ENCODE results near the gene ZNF14. TPM values are rescaled to one million over a fixed set of nuclear protein-coding genes. Genes with fewer than 3 reads are reported as not detected.

ZNF14 gene
- total and polyA plus RNA-seq, 2 of the 13 experiments (the other 11 are each of a cell fraction or from before 2014, with no cell fraction given): 1.9 to 6.2 TPM

DNA sequence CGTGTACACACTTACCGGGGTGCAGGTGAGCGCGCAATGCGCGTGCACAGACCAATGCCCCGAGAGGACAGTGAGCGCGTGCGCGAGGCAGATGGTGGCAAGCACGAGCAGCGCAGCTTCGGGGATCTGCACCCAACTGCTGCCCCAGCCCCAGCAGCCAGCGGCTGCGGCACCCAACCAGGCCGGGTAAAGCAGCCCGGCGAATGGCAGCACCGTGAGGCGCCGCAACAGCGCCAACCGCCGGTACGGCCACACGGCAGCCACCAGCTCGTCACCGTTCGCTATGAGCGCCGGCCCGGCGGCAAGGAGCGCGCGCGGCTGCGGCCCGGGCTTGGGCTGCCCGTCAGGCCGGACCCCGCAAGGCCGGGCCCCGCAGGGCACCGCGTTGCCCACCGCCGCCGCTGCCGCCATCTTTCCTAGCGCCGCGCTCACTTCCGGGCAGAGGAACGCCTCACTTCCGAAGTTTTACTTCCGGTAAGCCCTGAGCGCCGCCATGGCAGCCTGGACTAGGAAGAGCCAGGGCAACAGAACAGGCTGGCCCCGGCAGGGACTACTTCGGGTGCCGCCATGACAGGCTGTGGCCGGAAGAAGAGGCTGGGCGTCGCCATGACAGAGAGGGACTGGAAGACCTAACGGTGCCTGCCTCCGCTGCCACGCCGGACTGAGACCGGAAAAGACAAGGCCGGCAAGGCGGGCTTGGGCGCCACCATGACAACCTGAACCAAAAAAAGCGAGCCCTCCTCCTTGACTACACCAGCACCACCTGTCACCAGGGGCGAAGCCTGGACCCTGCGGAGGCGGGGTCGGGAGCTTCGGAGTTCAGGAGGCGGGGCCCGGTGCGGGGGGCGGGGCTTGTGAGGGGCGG lies 69.4 kb downstream of the ZNF14 start, which contains the start of gene ATP13A1 (continued):
- TF ChIP-seq FOXK1 (CRISPR knock-in tag; IDR thresholded peaks at IDR 0.05; ENCODE audit: borderline replicate concordance, low read depth) (peak; percentile 16; the same call in 1 of the 2 replicates), AGO1 (IDR thresholded peaks at IDR 0.05; ENCODE audit: low read depth, low read length, poor library complexity, severe bottlenecking) (no peak), CEBPB (IDR thresholded peaks at IDR 0.05; ENCODE audit: borderline replicate concordance, low read depth, low read length) (no peak), BORCS8-MEF2B (CRISPR knock-in tag; IDR thresholded peaks at IDR 0.05) (no peak), SRSF1 (optimal IDR thresholded peaks at IDR 0.05; ENCODE audit: low read depth, low read length) (peak; percentile 75), ZNF891 (CRISPR knock-in tag; IDR thresholded peaks at IDR 0.05) (no peak), GTF2F1 (IDR thresholded peaks at IDR 0.05; ENCODE audit: low read length) (no peak), PHF8 (CRISPR knock-in tag; IDR thresholded peaks at IDR 0.05) (peak; percentile 71), RBM39 (IDR thresholded peaks at IDR 0.05; ENCODE audit: low read depth, low read length, poor library complexity, severe bottlenecking) (peak; percentile 36)
- TF ChIP-seq, protein P1, sequence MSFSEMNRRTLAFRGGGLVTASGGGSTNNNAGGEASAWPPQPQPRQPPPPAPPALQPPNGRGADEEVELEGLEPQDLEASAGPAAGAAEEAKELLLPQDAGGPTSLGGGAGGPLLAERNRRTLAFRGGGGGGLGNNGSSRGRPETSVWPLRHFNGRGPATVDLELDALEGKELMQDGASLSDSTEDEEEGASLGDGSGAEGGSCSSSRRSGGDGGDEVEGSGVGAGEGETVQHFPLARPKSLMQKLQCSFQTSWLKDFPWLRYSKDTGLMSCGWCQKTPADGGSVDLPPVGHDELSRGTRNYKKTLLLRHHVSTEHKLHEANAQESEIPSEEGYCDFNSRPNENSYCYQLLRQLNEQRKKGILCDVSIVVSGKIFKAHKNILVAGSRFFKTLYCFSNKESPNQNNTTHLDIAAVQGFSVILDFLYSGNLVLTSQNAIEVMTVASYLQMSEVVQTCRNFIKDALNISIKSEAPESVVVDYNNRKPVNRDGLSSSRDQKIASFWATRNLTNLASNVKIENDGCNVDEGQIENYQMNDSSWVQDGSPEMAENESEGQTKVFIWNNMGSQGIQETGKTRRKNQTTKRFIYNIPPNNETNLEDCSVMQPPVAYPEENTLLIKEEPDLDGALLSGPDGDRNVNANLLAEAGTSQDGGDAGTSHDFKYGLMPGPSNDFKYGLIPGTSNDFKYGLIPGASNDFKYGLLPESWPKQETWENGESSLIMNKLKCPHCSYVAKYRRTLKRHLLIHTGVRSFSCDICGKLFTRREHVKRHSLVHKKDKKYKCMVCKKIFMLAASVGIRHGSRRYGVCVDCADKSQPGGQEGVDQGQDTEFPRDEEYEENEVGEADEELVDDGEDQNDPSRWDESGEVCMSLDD (CRISPR knock-in tag; IDR thresholded peaks at IDR 0.05; ENCODE audit: borderline replicate concordance): 0 out of 2 replicates have a peak, but pooled peaks have one; percentile 8
- TF ChIP-seq, protein P2, sequence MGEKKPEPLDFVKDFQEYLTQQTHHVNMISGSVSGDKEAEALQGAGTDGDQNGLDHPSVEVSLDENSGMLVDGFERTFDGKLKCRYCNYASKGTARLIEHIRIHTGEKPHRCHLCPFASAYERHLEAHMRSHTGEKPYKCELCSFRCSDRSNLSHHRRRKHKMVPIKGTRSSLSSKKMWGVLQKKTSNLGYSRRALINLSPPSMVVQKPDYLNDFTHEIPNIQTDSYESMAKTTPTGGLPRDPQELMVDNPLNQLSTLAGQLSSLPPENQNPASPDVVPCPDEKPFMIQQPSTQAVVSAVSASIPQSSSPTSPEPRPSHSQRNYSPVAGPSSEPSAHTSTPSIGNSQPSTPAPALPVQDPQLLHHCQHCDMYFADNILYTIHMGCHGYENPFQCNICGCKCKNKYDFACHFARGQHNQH (CRISPR knock-in tag; IDR thresholded peaks at IDR 0.05): 0 out of 2 replicates have a peak, but pooled peaks have one; percentile 36
